ENCODE results near the gene PNLIPRP1.

Gene PNLIPRP1

GRCh38 chr10:116625845-116626244 lies 35.1 kb downstream of the PNLIPRP1 start:
- in situ Hi-C loops (cut with MboI; ENCODE audit: low pct_unique_long_range_greater_than_20kb, low sequenced_read_pairs), result no loop called here
- DNase-seq, result no peak

DNA sequence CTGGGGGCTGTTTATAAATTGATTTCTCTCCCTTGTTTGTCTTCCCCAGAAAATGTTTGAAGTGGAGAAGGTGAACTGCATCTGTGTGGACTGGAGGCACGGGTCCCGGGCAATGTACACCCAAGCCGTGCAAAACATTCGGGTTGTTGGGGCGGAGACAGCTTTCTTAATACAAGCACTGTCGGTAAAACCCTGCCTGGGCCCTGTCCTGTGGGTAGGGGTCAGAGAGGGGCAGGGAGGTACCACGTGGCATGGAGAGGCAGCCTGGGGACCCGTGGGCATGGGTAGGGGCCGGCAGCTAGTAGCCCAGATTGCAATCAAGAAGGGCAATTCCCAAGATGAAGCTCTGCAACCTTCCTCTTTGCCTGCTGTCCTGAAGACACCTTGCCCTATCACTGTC lies 36.1 kb downstream of the PNLIPRP1 start:
- in situ Hi-C loops (cut with MboI; ENCODE audit: low pct_unique_long_range_greater_than_20kb, low sequenced_read_pairs), result no loop called here

GRCh38 chr10:116627386-116627933 lies 36.7 kb downstream of the PNLIPRP1 start:
- DNase-seq, result no peak
- in situ Hi-C loops (cut with MboI; ENCODE audit: low pct_unique_long_range_greater_than_20kb, low sequenced_read_pairs), result no loop called here

More for the DNA sequence above, 36.1 kb downstream of the PNLIPRP1 start:
- no peak for DNase-seq

DNA sequence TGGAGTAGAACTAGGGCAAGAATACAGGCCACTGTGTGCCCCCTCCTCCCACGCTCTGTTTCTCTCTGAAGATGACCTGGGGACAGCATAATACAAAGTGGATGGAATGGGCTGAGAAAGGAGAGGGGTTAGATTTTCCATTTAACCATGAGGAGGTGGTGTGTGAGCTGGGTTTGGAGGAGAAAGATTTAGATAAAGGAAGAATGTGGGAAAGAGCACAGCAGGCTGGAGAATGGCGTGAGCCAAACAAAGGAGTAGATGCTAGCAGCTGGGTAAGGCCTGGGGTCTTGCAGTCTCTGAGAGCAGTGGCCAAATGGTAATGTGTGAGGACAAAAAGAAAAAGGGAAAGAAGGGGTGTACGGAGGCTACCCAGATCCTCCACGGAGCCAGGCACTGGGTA lies 38.6 kb downstream of the PNLIPRP1 start:
- in situ Hi-C loops (cut with MboI; ENCODE audit: low pct_unique_long_range_greater_than_20kb, low sequenced_read_pairs), result no loop called here
- no peak for DNase-seq

- no peak for DNase-seq
- in situ Hi-C loops (cut with MboI; ENCODE audit: low pct_unique_long_range_greater_than_20kb, low sequenced_read_pairs), result no loop called here
Observed at GRCh38 chr10:116630020-116630419, 39.3 kb downstream of the PNLIPRP1 start.

DNA sequence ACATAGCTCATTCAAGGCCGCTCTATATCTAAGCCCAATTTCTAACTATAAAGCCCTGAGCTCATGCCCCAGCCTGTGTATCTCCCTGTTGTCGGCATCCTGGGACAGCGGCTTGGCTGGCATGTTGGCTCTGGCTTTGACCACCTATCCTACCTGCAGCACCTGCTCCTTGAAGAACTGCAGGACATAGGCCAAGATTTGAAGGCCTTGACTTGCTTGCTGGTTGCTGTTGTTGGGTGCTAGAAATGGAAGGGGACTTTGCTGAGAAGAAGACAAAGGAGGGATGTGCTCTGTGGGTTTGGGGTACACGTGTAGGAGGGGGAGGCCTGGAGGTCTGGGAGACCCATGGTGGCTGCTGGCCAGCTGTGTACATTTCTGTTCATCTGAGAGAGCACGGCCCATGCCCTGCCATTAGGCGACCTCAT lies 41.1 kb downstream of the PNLIPRP1 start:
- in situ Hi-C loops (cut with MboI; ENCODE audit: low pct_unique_long_range_greater_than_20kb, low sequenced_read_pairs), result no loop called here
- no peak for DNase-seq

- in situ Hi-C loops (cut with MboI; ENCODE audit: low pct_unique_long_range_greater_than_20kb, low sequenced_read_pairs), result no loop called here
Observed at GRCh38 chr10:116632596-116633215, 41.9 kb downstream of the PNLIPRP1 start.

GRCh38 chr10:116633216-116633600 lies 42.4 kb downstream of the PNLIPRP1 start:
- in situ Hi-C loops (cut with MboI; ENCODE audit: low pct_unique_long_range_greater_than_20kb, low sequenced_read_pairs), result no loop called here

More at GRCh38 chr10:116632596-116633215, 41.9 kb downstream of the PNLIPRP1 start:
- DNase-seq, result no peak

GRCh38 chr10:116634126-116634975 lies 43.6 kb downstream of the PNLIPRP1 start:
- in situ Hi-C loops (cut with MboI; ENCODE audit: low pct_unique_long_range_greater_than_20kb, low sequenced_read_pairs), result no loop called here
- no peak for DNase-seq

More at GRCh38 chr10:116633216-116633600, 42.4 kb downstream of the PNLIPRP1 start:
- DNase-seq, result no peak

DNA sequence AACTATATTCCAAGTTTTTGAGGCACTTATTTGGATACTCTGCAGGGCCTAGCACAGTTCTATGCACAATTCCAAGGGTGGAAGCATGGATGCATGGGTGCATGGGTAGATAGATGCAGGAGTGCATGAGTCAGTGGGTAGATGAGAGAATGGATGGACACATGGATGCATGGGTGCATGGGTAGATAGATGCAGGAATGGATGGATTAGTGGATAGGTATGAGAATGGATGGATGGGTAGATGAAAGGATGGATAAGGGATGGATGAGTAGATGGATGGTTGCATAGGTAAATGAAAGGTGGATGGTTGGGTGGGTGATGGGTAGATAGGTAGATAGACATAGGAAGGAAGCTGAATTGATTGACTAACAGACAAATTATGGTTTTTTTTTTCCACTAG lies 45.6 kb downstream of the PNLIPRP1 start:
- no peak for DNase-seq
- in situ Hi-C loops (cut with MboI; ENCODE audit: low pct_unique_long_range_greater_than_20kb, low sequenced_read_pairs), result no loop called here

DNA sequence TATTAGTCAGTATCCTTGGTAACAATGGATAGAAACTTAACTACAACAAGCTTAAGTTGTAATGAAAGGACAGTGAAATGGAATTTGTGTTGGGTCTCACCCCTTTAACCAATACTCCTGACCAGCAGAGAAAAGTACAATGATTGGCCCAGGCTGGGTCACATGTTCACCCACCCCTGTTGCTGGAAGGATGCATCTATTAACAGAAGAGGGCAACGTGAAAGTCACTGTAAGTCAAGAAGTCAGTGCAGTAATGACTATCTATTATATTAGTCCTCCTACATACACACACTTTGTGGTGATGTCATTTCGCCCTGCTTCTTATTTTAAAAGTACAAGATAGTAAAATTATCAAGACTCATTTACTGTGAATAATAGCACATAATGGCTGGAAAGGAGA lies 46.2 kb downstream of the PNLIPRP1 start:
- no peak for DNase-seq
- in situ Hi-C loops (cut with MboI; ENCODE audit: low pct_unique_long_range_greater_than_20kb, low sequenced_read_pairs), result no loop called here

DNA sequence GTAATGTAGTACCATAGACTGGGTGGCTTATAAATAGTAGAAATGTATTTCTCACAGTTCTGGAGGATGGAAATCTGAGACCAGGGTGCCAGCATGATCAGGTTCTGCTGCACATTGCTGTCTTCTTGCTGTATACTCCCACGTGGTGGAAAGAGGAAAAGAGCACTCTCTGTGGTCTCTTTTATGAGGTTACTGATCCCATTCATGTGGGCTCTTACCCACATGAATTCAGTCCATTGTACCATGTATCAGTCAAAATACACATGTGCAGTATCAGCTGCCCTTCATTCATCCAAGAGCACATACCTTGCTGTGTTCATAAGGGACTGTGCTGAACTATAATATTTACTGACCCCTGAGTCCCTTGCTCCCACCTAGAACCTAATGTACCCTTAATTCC lies 47.1 kb downstream of the PNLIPRP1 start:
- no peak for DNase-seq
- in situ Hi-C loops (cut with MboI; ENCODE audit: low pct_unique_long_range_greater_than_20kb, low sequenced_read_pairs), result no loop called here

DNA sequence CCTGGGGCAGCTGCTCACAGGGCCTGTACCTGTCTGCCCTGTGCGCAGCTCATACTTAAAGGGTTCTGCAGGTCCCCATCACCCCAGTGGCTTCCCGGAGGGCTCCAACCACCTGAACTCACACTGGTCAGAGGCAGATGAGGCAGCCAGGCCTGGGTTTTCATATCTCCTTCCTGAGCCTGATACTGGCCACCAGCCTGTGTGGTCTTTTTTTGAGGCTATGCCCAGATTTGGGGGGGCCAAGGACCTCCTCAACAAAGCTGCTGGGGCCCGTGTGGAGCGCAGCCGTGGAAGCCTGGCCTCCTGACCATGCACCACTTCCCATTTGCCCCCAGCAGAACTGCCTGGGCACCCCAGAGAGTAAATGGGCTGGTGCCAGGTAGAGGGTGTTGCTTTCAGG lies 55.7 kb downstream of the PNLIPRP1 start:
- no peak for DNase-seq
- in situ Hi-C loops (cut with MboI; ENCODE audit: low pct_unique_long_range_greater_than_20kb, low sequenced_read_pairs), result no loop called here

GRCh38 chr10:116648903-116649302 lies 58.1 kb downstream of the PNLIPRP1 start:
- no peak for DNase-seq
- in situ Hi-C loops (cut with MboI; ENCODE audit: low pct_unique_long_range_greater_than_20kb, low sequenced_read_pairs), result no loop called here

DNA sequence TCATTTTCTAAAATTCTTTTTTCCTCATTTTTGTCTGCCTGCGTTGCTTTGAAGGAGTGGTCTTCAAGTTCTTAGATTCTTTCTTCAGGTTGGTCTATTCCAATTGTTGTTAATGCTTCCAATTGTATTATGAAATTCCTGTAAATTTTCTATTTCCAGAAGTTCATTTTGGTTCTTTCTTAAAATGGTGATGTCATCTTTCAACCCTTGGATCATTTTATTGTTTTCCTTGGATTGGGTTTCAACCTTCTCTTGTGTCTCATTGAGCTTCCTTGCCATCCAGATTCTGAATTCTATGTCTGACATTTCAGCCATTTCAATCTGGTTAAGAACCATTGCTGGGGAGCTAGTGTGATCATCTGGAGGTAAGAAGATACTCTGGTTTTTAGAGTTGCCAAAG lies 63.1 kb downstream of the PNLIPRP1 start:
- no peak for DNase-seq
- in situ Hi-C loops (cut with MboI; ENCODE audit: low pct_unique_long_range_greater_than_20kb, low sequenced_read_pairs), result no loop called here

GRCh38 chr10:116654816-116655215 lies 64.1 kb downstream of the PNLIPRP1 start:
- in situ Hi-C loops (cut with MboI; ENCODE audit: low pct_unique_long_range_greater_than_20kb, low sequenced_read_pairs), result no loop called here
- peak; percentile 14 for DNase-seq

DNA sequence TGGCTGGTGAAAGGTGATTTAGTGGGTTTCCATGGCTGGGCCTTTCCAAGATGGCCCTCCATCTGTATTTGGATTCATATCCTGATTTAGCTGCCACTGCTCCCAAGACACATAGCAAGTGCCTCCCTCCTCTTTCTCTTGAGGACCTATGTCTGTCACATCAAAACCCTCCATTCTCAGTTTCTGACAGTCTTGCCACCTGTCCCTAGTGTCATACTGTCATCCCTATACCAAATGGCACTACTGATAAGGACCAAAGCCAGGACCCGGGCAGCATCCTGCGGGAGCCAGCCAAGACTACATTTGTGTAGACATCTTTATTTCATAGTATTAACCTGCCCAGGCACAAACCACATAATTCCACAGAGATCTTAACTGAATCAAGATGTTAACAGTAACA lies 64.8 kb downstream of the PNLIPRP1 start:
- DNase-seq, result no peak
- in situ Hi-C loops (cut with MboI; ENCODE audit: low pct_unique_long_range_greater_than_20kb, low sequenced_read_pairs), result no loop called here

- in situ Hi-C loops (cut with MboI; ENCODE audit: low pct_unique_long_range_greater_than_20kb, low sequenced_read_pairs), result no loop called here
- no peak for DNase-seq
Observed at GRCh38 chr10:116656044-116656443, 65.3 kb downstream of the PNLIPRP1 start.

GRCh38 chr10:116657863-116658551 lies 67.2 kb downstream of the PNLIPRP1 start:
- in situ Hi-C loops (cut with MboI; ENCODE audit: low pct_unique_long_range_greater_than_20kb, low sequenced_read_pairs), result no loop called here
- DNase-seq, result no peak

Measured in KBM-7 (cell line).